Vagina (tissue), 2 donors: Measurements from ENCODE around the gene HBB. TPM values are rescaled to one million over a fixed set of nuclear protein-coding genes. Genes with fewer than 3 reads are reported as not detected.

ENCODE experiments used
- DNase-seq, 2 donors: peaks; one replicate each; pipeline ENCODE4 v3.0.0-alpha.2; 2017; ENCODE audit errors: extremely low spot score in 2 of 2
- H3K27ac ChIP-seq: fragments of 200-600 bp; sonication (generic); one replicate; pipeline ENCODE4 v1.5.1; 2019
- H3K27me3 ChIP-seq: fragments of 200-600 bp; sonication (generic); one replicate; pipeline ENCODE4 v1.5.1; 2019
- H3K36me3 ChIP-seq, 2 donors: fragments of 200-600 bp; sonication (generic); one replicate each; pipeline ENCODE4 v1.5.1; 2017 to 2019
- H3K4me1 ChIP-seq: fragments of 200-600 bp; sonication (generic); one replicate; pipeline ENCODE4 v1.5.1; 2019
- H3K4me3 ChIP-seq, 2 donors: fragments of 200-600 bp; sonication (generic); 1 replicate in 1 of 2; 2 replicates in 1 of 2; pipeline ENCODE4 v1.5.1; 2016 to 2019
- H3K9me3 ChIP-seq: fragments of 200-600 bp; sonication (generic); one replicate; pipeline ENCODE4 v1.5.1; 2019
- CTCF ChIP-seq, 3 experiments: fragments of 450-650 bp in 2 of 3; fragments of 200-600 bp in 1 of 3; sonication (generic) in 1 of 3; IDR thresholded peaks; one replicate each; pipeline ENCODE4 v1.5.1; 2017 to 2019; ENCODE audit warnings: antibody characterized with exemption in 3 of 3, mild to moderate bottlenecking in 2 of 3, moderate library complexity in 2 of 3
- POLR2A ChIP-seq, 2 donors: fragments of 450-650 bp; IDR thresholded peaks; one replicate each; pipeline ENCODE4 v1.6.1; 2017; ENCODE audit warnings: antibody characterized with exemption in 2 of 2, mild to moderate bottlenecking in 2 of 2, moderate library complexity in 2 of 2
- POLR2AphosphoS5 ChIP-seq, 2 donors: sonication (generic); formaldehyde crosslinking; IDR thresholded peaks; one replicate each; pipeline ENCODE4 v1.9.0; 2017; ENCODE audit warnings: antibody characterized with exemption in 2 of 2, mild to moderate bottlenecking in 2 of 2, low read depth in 1 of 2; ENCODE audit not compliant: insufficient read depth in 1 of 2
- intact Hi-C: fragments of 100-400 bp; cut with DNase I; formaldehyde crosslinking; loops from one replicate; pipeline ENCODE4 v1.15.1; 2023
- total RNA-seq: library from RNA; depleted of rRNA; stranded (reverse); fragments of >200 nt; gene quantifications from one replicate; pipeline ENCODE4 v1.2.3, GENCODE V29; 2016

The HBB gene
- total RNA-seq, 1 donor from 2014 or later: 591 TPM

- TF ChIP-seq POLR2A (IDR thresholded peaks at IDR 0.05) (no peak), POLR2AphosphoS5 (IDR thresholded peaks at IDR 0.05; ENCODE audit: insufficient read depth in 1 of 2, low read depth in 1 of 2) (no peak), CTCF (IDR thresholded peaks at IDR 0.05) (no peak)
- Histone ChIP-seq H3K9me3 (no peaks in the 10 kb centered on the region), H3K4me3 (no peak overlapping the region), H3K27me3 (no peaks in the 10 kb centered on the region), H3K36me3 (no peaks in the 10 kb centered on the region), H3K27ac (no peak overlapping the region), H3K4me1 (no peaks in the 10 kb centered on the region)
- no peak for DNase-seq
- intact Hi-C loops: no loop called here
These were observed 2.9 kb upstream of the HBB start for GRCh38 chr11:5229796-5230195.

- intact Hi-C loops: no loop called here
- no peak for TF ChIP-seq POLR2A (IDR thresholded peaks at IDR 0.05)
- no peak for TF ChIP-seq CTCF (IDR thresholded peaks at IDR 0.05)
- TF ChIP-seq POLR2AphosphoS5 (IDR thresholded peaks at IDR 0.05; ENCODE audit: insufficient read depth in 1 of 2, low read depth in 1 of 2): no peak
- H3K4me1 ChIP-seq: no peaks in the 10 kb centered on the region
- H3K9me3 ChIP-seq: no peaks in the 10 kb centered on the region
- H3K36me3 ChIP-seq: no peaks in the 10 kb centered on the region
- H3K27ac ChIP-seq: no peak overlapping the region
- no peak for DNase-seq
- H3K4me3 ChIP-seq: no peak overlapping the region
- H3K27me3 ChIP-seq: no peaks in the 10 kb centered on the region
These were observed 2.5 kb upstream of the HBB start for GRCh38 chr11:5229356-5229755.

GRCh38 chr11:5228124-5228523 is 1.3 kb upstream of the HBB start:
- H3K4me3 ChIP-seq: no peak overlapping the region
- no peaks in the 10 kb centered on the region for H3K9me3 ChIP-seq
- TF ChIP-seq POLR2A (IDR thresholded peaks at IDR 0.05) (no peak), CTCF (IDR thresholded peaks at IDR 0.05) (no peak), POLR2AphosphoS5 (IDR thresholded peaks at IDR 0.05; ENCODE audit: insufficient read depth in 1 of 2, low read depth in 1 of 2) (no peak)
- H3K36me3 ChIP-seq: no peaks in the 10 kb centered on the region
- no peaks in the 10 kb centered on the region for H3K4me1 ChIP-seq
- no peak overlapping the region for H3K27ac ChIP-seq
- intact Hi-C loops: no loop called here
- no peaks in the 10 kb centered on the region for H3K27me3 ChIP-seq
- DNase-seq: no peak

- TF ChIP-seq POLR2AphosphoS5 (IDR thresholded peaks at IDR 0.05; ENCODE audit: insufficient read depth in 1 of 2, low read depth in 1 of 2) (no peak), CTCF (IDR thresholded peaks at IDR 0.05) (no peak), POLR2A (IDR thresholded peaks at IDR 0.05) (no peak)
- Histone ChIP-seq H3K4me1 (no peaks in the 10 kb centered on the region), H3K9me3 (no peaks in the 10 kb centered on the region), H3K36me3 (no peaks in the 10 kb centered on the region), H3K4me3 (no peak overlapping the region), H3K27ac (no peak overlapping the region), H3K27me3 (no peaks in the 10 kb centered on the region)
- no peak for DNase-seq
- intact Hi-C loops: no loop called here
These were observed 810 bp upstream of the HBB start for GRCh38 chr11:5227681-5228080.

GRCh38 chr11:5225480-5225871 is 1.4 kb downstream of the HBB start:
- intact Hi-C loops: no loop called here
- Histone ChIP-seq H3K4me1 (no peaks in the 10 kb centered on the region), H3K27ac (no peak overlapping the region), H3K9me3 (no peaks in the 10 kb centered on the region), H3K27me3 (no peaks in the 10 kb centered on the region), H3K36me3 (no peaks in the 10 kb centered on the region), H3K4me3 (no peak overlapping the region)
- no peak for DNase-seq
- TF ChIP-seq POLR2A (IDR thresholded peaks at IDR 0.05): no peak
- no peak for TF ChIP-seq POLR2AphosphoS5 (IDR thresholded peaks at IDR 0.05; ENCODE audit: insufficient read depth in 1 of 2, low read depth in 1 of 2)
- no peak for TF ChIP-seq CTCF (IDR thresholded peaks at IDR 0.05)
